ENCODE measurements around the gene HDAC4. TPM values are rescaled to one million over a fixed set of nuclear protein-coding genes. Genes with fewer than 3 reads are reported as not detected.

The HDAC4 gene
- total and polyA plus RNA-seq, 2 donors from 2014 or later, result 2.2 to 56.8 TPM

- H3K36me3 ChIP-seq (ENCODE audit: control insufficient read depth in 2 of 3, insufficient read depth in 3 of 3, low read length in 3 of 3), result no peaks in the 10 kb centered on the region
- no peak overlapping the region for H3K27ac ChIP-seq (ENCODE audit: low read depth in 2 of 2, low read length in 2 of 2)
- TF ChIP-seq, protein P1, sequence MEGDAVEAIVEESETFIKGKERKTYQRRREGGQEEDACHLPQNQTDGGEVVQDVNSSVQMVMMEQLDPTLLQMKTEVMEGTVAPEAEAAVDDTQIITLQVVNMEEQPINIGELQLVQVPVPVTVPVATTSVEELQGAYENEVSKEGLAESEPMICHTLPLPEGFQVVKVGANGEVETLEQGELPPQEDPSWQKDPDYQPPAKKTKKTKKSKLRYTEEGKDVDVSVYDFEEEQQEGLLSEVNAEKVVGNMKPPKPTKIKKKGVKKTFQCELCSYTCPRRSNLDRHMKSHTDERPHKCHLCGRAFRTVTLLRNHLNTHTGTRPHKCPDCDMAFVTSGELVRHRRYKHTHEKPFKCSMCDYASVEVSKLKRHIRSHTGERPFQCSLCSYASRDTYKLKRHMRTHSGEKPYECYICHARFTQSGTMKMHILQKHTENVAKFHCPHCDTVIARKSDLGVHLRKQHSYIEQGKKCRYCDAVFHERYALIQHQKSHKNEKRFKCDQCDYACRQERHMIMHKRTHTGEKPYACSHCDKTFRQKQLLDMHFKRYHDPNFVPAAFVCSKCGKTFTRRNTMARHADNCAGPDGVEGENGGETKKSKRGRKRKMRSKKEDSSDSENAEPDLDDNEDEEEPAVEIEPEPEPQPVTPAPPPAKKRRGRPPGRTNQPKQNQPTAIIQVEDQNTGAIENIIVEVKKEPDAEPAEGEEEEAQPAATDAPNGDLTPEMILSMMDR (IDR thresholded peaks at IDR 0.05; ENCODE audit: borderline replicate concordance, extremely low read depth, insufficient read depth), result no peak
- H3K9me3 ChIP-seq (ENCODE audit: control insufficient read depth in 2 of 3, insufficient read depth in 1 of 3, low read length in 3 of 3), result no peaks in the 10 kb centered on the region
- no peak overlapping the region for H3K4me3 ChIP-seq (ENCODE audit: low read length in 3 of 3)
- no peaks in the 10 kb centered on the region for H3K27me3 ChIP-seq (ENCODE audit: control insufficient read depth, insufficient read depth, low read length)
- intact Hi-C loops (cut with DNase I), result no loop called here
- DNase-seq (peak in 1 of 5 donors; percentile 30), FAIRE-seq (no peak)
- peaks cover 0 to 2% (median 0%) of the 10 kb centered on the region in 3 donors for H3K4me1 ChIP-seq (ENCODE audit: control insufficient read depth in 2 of 3, insufficient read depth in 2 of 3, low read depth in 1 of 3, low read length in 3 of 3)
- no peak overlapping the region for H3K9ac ChIP-seq (ENCODE audit: low read length in 3 of 3)
Measured at GRCh38 chr2:239368321-239368720, 32.5 kb downstream of the HDAC4 start.

DNA sequence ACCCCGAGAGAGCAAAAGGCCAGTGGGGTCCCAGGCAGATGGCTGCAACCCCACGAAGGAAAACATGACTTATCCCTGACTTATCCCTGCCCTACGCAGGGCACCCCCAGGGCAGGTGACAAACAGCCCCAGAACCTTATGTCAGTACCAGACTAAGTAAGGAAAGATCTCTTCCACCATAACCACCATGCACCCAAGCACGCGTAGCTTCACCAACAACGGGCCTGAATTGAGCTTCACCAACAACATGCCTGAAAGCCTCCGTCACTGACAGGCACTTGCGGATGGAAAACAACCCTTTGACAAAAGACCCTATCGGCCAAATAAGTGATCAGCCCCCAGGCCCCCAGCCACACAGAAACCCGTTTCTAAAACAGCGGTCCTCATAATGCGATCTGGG lies 34.1 kb downstream of the HDAC4 start:
- no peak overlapping the region for H3K4me3 ChIP-seq (ENCODE audit: low read length in 3 of 3)
- no peaks in the 10 kb centered on the region for H3K36me3 ChIP-seq (ENCODE audit: control insufficient read depth in 2 of 3, insufficient read depth in 3 of 3, low read length in 3 of 3)
- H3K27me3 ChIP-seq (ENCODE audit: control insufficient read depth, insufficient read depth, low read length), result no peaks in the 10 kb centered on the region
- no peak for FAIRE-seq
- no peak overlapping the region for H3K27ac ChIP-seq (ENCODE audit: low read depth in 2 of 2, low read length in 2 of 2)
- no peak overlapping the region for H3K9ac ChIP-seq (ENCODE audit: low read length in 3 of 3)
- TF ChIP-seq, protein P1 (IDR thresholded peaks at IDR 0.05; ENCODE audit: borderline replicate concordance, extremely low read depth, insufficient read depth), result no peak
- no peaks in the 10 kb centered on the region for H3K9me3 ChIP-seq (ENCODE audit: control insufficient read depth in 2 of 3, insufficient read depth in 1 of 3, low read length in 3 of 3)
- DNase-seq, result peak in 1 of 5 donors; percentile 15
- intact Hi-C loops (cut with DNase I), result no loop called here
- peaks cover 0 to 2% (median 0%) of the 10 kb centered on the region in 3 donors for H3K4me1 ChIP-seq (ENCODE audit: control insufficient read depth in 2 of 3, insufficient read depth in 2 of 3, low read depth in 1 of 3, low read length in 3 of 3)

DNA sequence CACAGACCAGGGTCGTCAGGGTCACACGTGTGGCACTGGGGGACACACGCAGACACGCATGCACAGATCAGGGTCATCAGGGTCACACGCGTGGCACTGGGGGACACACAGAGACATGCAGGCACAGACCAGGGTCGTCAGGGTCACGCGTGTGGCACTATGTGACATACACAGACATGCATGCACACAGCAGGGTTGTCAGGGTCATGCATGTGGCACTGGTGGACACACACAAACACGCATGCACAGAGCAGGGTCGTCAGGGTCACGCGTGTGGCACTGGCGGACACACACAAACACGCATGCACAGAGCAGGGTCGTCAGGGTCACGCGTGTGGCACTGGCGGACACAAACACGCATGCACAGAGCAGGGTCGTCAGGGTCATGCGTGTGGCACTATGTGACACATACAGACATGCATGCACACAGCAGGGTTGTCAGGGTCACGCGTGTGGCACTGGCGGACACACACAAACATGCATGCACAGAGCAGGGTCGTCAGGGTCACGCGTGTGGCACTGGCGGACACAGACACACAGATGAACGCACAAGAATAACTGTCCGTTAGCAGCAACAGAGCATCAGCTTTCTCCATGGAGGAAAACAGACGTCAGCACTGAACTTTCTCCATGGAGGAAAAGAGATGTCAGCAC lies 34.9 kb downstream of the HDAC4 start:
- Histone ChIP-seq H3K27me3 (ENCODE audit: control insufficient read depth, insufficient read depth, low read length) (no peaks in the 10 kb centered on the region), H3K27ac (ENCODE audit: low read depth in 2 of 2, low read length in 2 of 2) (no peak overlapping the region), H3K9me3 (ENCODE audit: control insufficient read depth in 2 of 3, insufficient read depth in 1 of 3, low read length in 3 of 3) (no peaks in the 10 kb centered on the region), H3K4me3 (ENCODE audit: low read length in 3 of 3) (no peak overlapping the region), H3K36me3 (ENCODE audit: control insufficient read depth in 2 of 3, insufficient read depth in 3 of 3, low read length in 3 of 3) (no peaks in the 10 kb centered on the region), H3K9ac (ENCODE audit: low read length in 3 of 3) (no peak overlapping the region), H3K4me1 (ENCODE audit: control insufficient read depth in 2 of 3, insufficient read depth in 2 of 3, low read depth in 1 of 3, low read length in 3 of 3) (peaks cover 0 to 2% (median 0%) of the 10 kb centered on the region in 3 donors)
- intact Hi-C loops (cut with DNase I), result no loop called here
- FAIRE-seq (no peak), DNase-seq (peak in 1 of 5 donors; percentile 55)
- TF ChIP-seq, protein P1 (IDR thresholded peaks at IDR 0.05; ENCODE audit: borderline replicate concordance, extremely low read depth, insufficient read depth), result no peak
